Measurements from ENCODE around the gene TMEM45B.
"Not testable (repeated sequence)": the region's sequence is repeated elsewhere in the genome, so short reads cannot be mapped to it uniquely, and the experiment has no call there.

TMEM45B gene

GRCh38 chr11:129813231-129813791 is 2.3 kb upstream of the TMEM45B start:
- no peak for DNase-seq

- DNase-seq: peak; percentile 25 to 72 (median 60)
These were observed 1.2 kb upstream of the TMEM45B start for GRCh38 chr11:129814244-129815014.

GRCh38 chr11:129817534-129818051 is 1.9 kb downstream of the TMEM45B start:
- DNase-seq: no peak

GRCh38 chr11:129818236-129818635 is 2.6 kb downstream of the TMEM45B start:
- DNase-seq: not testable (repeated sequence)

GRCh38 chr11:129819237-129819636 is 3.6 kb downstream of the TMEM45B start:
- DNase-seq: no peak

GRCh38 chr11:129820228-129820627 is 4.6 kb downstream of the TMEM45B start:
- DNase-seq: not testable (repeated sequence)

- not testable (repeated sequence) for DNase-seq
These were observed 7.6 kb downstream of the TMEM45B start for GRCh38 chr11:129823281-129823680.

GRCh38 chr11:129823799-129824198 is 8.2 kb downstream of the TMEM45B start:
- not testable (repeated sequence) for DNase-seq

GRCh38 chr11:129825380-129825779 is 9.7 kb downstream of the TMEM45B start:
- DNase-seq: no peak

GRCh38 chr11:129828301-129828836 is 12.7 kb downstream of the TMEM45B start:
- no peak for DNase-seq

- DNase-seq: not testable (repeated sequence)
These were observed 13.8 kb downstream of the TMEM45B start for GRCh38 chr11:129829497-129829896.

- not testable (repeated sequence) for DNase-seq
These were observed 15.6 kb downstream of the TMEM45B start for GRCh38 chr11:129831227-129831626.

- not testable (repeated sequence) for DNase-seq
These were observed 17.6 kb downstream of the TMEM45B start for GRCh38 chr11:129833260-129833659.

- not testable (repeated sequence) for DNase-seq
These were observed 20.8 kb downstream of the TMEM45B start for GRCh38 chr11:129836423-129836891.

- no peak for DNase-seq
These were observed 21.3 kb downstream of the TMEM45B start for GRCh38 chr11:129836979-129837378.

- DNase-seq: no peak
These were observed 24.6 kb downstream of the TMEM45B start for GRCh38 chr11:129840236-129840635.

GRCh38 chr11:129842138-129842537 is 26.5 kb downstream of the TMEM45B start:
- DNase-seq: no peak

GRCh38 chr11:129846508-129847335 is 31.1 kb downstream of the TMEM45B start:
- peak in 1 of 5 donors; percentile 38 for DNase-seq

- not testable (repeated sequence) for DNase-seq
These were observed 31.7 kb downstream of the TMEM45B start for GRCh38 chr11:129847361-129847760.

- no peak for DNase-seq
These were observed 33.9 kb downstream of the TMEM45B start for GRCh38 chr11:129849447-129850130.

GRCh38 chr11:129852125-129852740 is 36.6 kb downstream of the TMEM45B start:
- no peak for DNase-seq

All from T-helper 1 cell (primary cell).